IPS-20b (cell line): ENCODE measurements around the gene ITM2C.

Source experiments
- H3K27ac ChIP-seq: one replicate; pipeline ENCODE4 v1.5.1; 2013; ENCODE audit warnings: low read length
- H3K27me3 ChIP-seq: 2 replicates; pipeline ENCODE4 v1.6.1; 2013; ENCODE audit warnings: mild to moderate bottlenecking, low read length, inconsistent platforms; ENCODE audit not compliant: insufficient read depth
- H3K36me3 ChIP-seq: 2 replicates; pipeline ENCODE4 v1.6.1; 2013; ENCODE audit warnings: low read depth, mild to moderate bottlenecking, inconsistent platforms, low read length, moderate library complexity; ENCODE audit not compliant: insufficient read depth
- H3K4me1 ChIP-seq: 2 replicates; pipeline ENCODE4 v1.6.1; 2013; ENCODE audit warnings: mild to moderate bottlenecking, control low read depth, inconsistent platforms, low read length, moderate library complexity; ENCODE audit not compliant: insufficient read depth
- H3K4me3 ChIP-seq: 2 replicates; pipeline ENCODE4 v1.5.1; 2013; ENCODE audit warnings: mild to moderate bottlenecking, low read length, inconsistent platforms
- H3K9ac ChIP-seq: 2 replicates; pipeline ENCODE4 v1.6.1; 2013; ENCODE audit warnings: low read depth, mild to moderate bottlenecking, inconsistent platforms, low read length, moderate library complexity
- H3K9me3 ChIP-seq: 2 replicates; pipeline ENCODE4 v1.6.1; 2013; ENCODE audit warnings: mild to moderate bottlenecking, low read depth, low read length, inconsistent platforms; ENCODE audit not compliant: insufficient read depth

Gene ITM2C

DNA sequence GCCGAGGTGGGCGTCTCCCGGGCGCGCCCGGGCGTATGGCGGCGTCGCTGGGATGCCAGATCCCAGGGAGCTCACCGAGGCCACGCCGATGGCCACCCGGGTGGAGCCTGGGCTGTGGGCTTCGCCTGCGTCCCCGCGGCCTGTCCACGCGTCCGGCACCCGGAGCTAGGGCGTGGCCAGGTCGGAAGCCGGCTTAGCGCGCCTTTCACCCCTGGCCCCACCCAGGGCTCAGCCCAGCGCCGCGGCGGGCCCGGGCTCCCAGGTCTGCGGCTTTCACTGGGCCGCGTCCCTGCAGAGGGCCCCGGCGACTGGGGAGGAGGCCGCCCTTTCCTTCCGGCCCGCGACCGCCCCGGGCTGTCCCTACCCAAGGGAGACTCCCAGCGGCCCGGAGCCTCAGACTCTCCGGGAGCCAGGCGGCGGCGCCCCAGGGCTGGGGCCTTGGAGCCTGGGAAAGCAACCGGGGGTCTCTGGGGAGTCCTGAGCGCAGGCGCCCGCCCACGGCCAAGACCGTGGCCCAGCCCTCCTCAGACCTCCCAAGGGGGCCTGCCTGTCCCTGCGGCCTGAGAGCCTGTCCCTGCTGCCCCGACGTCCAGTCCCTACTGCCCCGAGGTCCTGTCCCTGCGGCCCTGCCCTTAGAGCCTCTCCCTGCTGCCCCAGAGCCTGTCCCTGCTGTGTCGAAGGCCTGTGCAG, 36.3 kb upstream of the ITM2C start:
- H3K4me1 ChIP-seq, result no peaks in the 10 kb centered on the region
- no peak overlapping the region for H3K4me3 ChIP-seq
- H3K27me3 ChIP-seq, result no peaks in the 10 kb centered on the region
- H3K27ac ChIP-seq, result no peak overlapping the region
- H3K9ac ChIP-seq, result no peak overlapping the region
- H3K36me3 ChIP-seq, result no peaks in the 10 kb centered on the region
- no peaks in the 10 kb centered on the region for H3K9me3 ChIP-seq

DNA sequence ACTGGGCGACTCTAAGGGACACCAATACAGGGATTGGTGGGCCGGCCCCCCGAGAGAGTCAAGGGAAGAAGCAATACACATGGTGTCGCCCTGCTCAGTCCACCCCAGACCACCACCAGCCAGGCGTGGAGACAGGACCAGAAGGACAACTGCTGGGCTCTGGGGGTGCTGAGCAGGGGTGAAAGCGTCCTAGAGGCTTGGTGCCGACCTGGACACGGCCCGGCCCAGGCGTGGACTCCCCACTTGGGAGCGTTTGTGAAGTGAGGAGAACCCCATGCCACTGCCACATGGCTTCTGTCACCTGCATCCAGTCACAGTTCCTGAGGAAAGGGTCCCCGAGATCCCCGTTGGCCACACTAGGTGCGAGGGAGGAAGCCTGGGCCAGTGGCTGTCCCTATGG, 35.4 kb upstream of the ITM2C start:
- no peak overlapping the region for H3K4me3 ChIP-seq
- no peaks in the 10 kb centered on the region for H3K4me1 ChIP-seq
- no peaks in the 10 kb centered on the region for H3K9me3 ChIP-seq
- no peak overlapping the region for H3K9ac ChIP-seq
- H3K27me3 ChIP-seq, result no peaks in the 10 kb centered on the region
- no peaks in the 10 kb centered on the region for H3K36me3 ChIP-seq
- H3K27ac ChIP-seq, result no peak overlapping the region

DNA sequence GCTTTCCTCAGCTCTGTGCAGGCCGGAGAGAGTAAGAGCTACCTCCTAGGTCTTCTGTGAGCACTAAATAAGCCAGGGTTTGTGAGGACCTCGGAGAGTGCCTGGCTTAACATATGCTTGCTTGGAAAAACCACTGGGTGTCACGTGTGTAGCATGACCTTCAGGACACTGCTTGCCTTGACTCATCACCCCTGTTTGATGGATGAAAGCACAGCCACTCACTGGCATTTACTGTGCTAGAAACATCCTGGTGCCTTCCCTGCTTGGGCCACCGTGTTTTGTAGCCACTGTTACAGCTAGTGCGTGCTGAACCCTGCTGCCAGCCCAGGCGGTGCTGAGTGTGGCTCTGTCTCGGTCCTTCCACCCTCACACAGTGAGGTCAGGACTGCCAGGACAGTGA, 34.8 kb upstream of the ITM2C start:
- Histone ChIP-seq H3K36me3 (no peaks in the 10 kb centered on the region), H3K27ac (no peak overlapping the region), H3K4me1 (no peaks in the 10 kb centered on the region), H3K9me3 (no peaks in the 10 kb centered on the region), H3K4me3 (no peak overlapping the region), H3K27me3 (no peaks in the 10 kb centered on the region), H3K9ac (no peak overlapping the region)

DNA sequence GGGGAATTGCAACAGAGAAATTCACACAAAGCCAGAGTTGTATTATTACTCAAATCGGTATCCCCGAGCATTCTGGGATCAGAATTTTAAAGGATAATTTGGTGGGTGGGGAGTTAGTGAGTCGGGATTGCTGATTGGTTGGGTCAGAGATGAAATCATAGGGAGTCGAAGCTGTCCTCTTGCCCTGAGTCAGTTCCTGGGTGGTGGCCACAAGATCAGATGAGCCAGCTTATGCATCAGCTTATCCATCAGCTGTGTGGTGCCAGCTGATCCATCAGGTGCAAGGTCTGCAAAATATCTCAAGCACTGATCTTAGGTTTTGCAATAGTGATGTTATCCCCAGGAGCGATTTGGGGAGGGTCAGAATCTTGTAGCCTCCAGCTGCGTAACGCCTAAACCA, 34.3 kb upstream of the ITM2C start:
- Histone ChIP-seq H3K9me3 (no peaks in the 10 kb centered on the region), H3K27ac (no peak overlapping the region), H3K4me3 (no peak overlapping the region), H3K27me3 (no peaks in the 10 kb centered on the region), H3K4me1 (no peaks in the 10 kb centered on the region), H3K36me3 (no peaks in the 10 kb centered on the region), H3K9ac (no peak overlapping the region)

DNA sequence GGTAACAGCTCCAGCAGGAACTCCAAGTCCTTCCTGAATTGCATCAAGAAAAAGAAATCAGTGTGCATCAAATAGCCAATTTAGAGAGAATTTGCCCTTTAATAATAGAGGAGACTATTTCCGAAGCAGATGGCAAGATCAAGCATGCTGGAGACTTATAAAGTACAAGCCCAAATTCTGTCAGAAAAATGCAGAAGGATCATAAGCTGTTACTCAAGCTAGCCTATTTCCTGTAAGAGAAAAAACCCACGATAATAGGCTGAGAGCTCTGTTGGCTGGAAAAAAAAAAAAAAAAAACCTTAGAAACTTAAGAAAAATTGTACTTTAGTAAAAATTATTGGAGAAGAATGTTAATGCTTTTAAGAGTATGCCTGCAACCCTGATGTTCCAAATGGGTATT, 24.4 kb upstream of the ITM2C start:
- no peak overlapping the region for H3K9ac ChIP-seq
- H3K27me3 ChIP-seq, result no peaks in the 10 kb centered on the region
- H3K4me3 ChIP-seq, result no peak overlapping the region
- no peaks in the 10 kb centered on the region for H3K36me3 ChIP-seq
- H3K9me3 ChIP-seq, result no peaks in the 10 kb centered on the region; the same call in 1 of the 2 replicates
- no peaks in the 10 kb centered on the region for H3K4me1 ChIP-seq
- H3K27ac ChIP-seq, result no peak overlapping the region

DNA sequence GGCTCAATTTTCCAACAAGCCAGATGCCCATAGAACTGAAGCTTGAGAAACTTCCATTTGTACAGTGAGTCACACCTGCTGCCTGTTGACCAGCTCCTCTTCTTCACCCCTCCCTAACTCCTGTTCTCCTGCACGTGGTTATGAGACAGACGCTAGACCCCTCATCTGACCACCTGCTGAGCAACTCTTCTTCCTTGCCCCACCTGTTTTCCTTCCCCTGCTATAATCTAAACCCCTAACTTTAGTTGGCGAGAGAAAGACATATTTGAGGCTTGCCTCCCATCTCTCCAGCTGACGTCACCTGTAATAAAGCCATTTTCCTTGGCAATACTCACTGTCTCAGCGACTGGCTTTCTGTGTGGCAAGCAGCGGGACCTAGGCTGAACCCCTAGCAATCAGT, 22.3 kb upstream of the ITM2C start:
- Histone ChIP-seq H3K27me3 (no peaks in the 10 kb centered on the region), H3K9ac (no peak overlapping the region), H3K36me3 (no peaks in the 10 kb centered on the region), H3K4me1 (no peaks in the 10 kb centered on the region), H3K4me3 (no peak overlapping the region), H3K9me3 (no peaks in the 10 kb centered on the region; the same call in 1 of the 2 replicates), H3K27ac (no peak overlapping the region)

DNA sequence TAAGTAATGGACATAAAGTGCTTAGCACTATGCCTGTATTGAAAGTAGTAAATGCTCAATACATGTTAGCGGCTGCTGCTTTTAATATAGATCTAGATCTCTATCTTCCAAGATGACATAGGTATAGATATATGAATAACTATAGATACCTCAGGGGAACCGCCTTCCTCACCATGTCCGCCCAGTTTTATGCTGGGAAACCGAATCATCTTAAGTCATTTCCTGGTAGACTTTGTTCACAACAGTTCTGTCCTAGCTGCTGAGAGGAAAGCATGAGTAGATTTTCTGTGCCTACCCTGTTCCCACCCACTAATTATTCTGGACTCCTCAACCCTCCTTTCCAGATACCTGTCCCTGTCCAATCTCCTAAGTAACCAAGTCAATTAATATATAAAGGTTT, 21.6 kb upstream of the ITM2C start:
- Histone ChIP-seq H3K4me1 (no peaks in the 10 kb centered on the region; the same call in 1 of the 2 replicates), H3K27me3 (no peaks in the 10 kb centered on the region), H3K9ac (no peak overlapping the region), H3K4me3 (no peak overlapping the region), H3K27ac (no peak overlapping the region), H3K9me3 (no peaks in the 10 kb centered on the region; the same call in 1 of the 2 replicates), H3K36me3 (no peaks in the 10 kb centered on the region)

DNA sequence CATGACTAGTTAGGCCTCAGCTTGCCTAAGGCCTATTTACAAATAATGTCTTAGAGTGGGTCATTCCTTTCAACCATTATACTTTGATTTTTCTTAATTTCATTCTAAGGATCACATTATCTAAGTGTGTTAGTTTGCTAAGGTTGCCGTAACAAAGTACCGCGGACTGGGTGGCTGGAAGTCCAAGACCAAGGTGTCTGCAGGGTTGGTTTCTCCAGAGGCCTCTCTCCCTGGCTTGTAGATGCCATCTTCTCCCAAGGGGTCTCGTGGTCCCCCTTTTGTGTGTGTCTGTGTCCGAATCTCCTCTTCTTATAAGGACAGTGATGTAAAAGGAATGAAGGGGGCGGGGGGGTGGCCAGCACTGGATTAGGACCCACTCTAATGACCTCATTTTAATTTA, 18.4 kb upstream of the ITM2C start:
- Histone ChIP-seq H3K36me3 (no peaks in the 10 kb centered on the region), H3K9ac (no peak overlapping the region), H3K4me1 (no peaks in the 10 kb centered on the region; the same call in 1 of the 2 replicates), H3K9me3 (no peaks in the 10 kb centered on the region), H3K27me3 (peaks cover 6% of the 10 kb centered on the region; the same call in 1 of the 2 replicates), H3K4me3 (no peak overlapping the region), H3K27ac (no peak overlapping the region)

DNA sequence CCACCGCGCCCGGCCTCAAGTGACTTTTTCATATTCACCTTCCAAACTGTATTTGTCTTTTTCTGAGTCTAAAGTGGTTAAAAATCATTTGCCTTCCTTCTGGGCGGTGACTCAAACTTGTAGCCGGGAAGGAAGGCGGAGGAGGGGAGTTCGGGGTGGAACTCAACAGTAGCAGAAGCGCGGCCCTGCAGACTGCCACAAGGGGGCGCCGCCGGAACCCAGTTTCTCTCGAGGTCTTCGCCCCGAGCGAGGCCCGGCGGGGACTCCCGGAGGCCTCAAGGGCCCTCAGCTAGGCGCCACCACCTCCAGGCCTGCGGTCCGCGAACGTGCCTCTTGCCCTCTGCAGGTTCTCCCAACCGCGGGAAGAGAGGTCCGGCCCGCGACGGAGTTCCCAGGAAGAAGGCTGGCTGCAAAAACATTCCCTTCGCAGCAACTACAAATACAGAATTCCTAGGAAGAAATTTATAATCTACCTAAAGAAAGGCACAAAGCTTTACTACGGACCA, 16.8 kb upstream of the ITM2C start:
- no peak overlapping the region for H3K9ac ChIP-seq

DNA sequence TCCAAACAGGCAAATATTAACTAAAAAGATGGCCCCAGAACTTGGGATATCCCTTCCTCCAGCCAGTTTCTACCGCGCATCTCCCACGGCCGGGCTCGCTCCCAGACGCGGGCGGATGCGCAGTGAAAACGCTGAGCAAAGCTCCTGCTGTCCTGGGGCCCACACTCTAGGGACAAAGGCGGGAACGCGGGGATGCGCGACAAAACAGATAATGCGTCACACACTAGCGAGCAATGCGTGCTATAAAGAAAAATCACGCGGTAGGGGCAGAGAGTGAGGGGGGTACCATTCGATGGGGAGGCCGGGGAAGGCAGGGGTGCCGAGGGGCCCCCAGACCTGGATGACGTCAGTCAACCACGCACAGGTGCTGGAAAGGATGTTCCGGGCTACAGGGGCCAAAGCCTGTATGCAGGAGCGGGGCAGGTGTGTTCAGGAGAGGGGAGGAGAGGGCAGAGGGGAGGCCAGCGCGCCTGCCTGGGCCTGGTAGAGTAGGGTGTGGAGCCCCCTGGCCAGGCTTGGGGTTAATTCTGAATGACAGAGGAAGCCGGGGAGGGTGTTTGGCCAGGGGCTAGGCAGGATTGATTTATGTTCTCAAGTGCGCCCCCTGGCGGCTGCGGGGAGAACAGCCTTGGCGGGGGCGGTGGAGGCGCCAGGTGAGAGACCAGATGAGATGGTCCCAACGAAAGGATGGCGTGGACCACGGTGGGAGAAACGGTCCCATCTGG, 14.9 kb upstream of the ITM2C start:
- H3K36me3 ChIP-seq, result no peaks in the 10 kb centered on the region
- no peak overlapping the region for H3K4me3 ChIP-seq
- no peaks in the 10 kb centered on the region; the same call in 1 of the 2 replicates for H3K4me1 ChIP-seq
- H3K27me3 ChIP-seq, result peaks cover 6% of the 10 kb centered on the region; the same call in 1 of the 2 replicates
- no peak overlapping the region for H3K9ac ChIP-seq
- H3K9me3 ChIP-seq, result no peaks in the 10 kb centered on the region
- H3K27ac ChIP-seq, result no peak overlapping the region

More for the DNA sequence above, 16.8 kb upstream of the ITM2C start:
- H3K9me3 ChIP-seq, result no peaks in the 10 kb centered on the region
- H3K4me3 ChIP-seq, result no peak overlapping the region
- H3K4me1 ChIP-seq, result no peaks in the 10 kb centered on the region; the same call in 1 of the 2 replicates
- H3K36me3 ChIP-seq, result no peaks in the 10 kb centered on the region
- H3K27me3 ChIP-seq, result peaks cover 6% of the 10 kb centered on the region; the same call in 1 of the 2 replicates
- H3K27ac ChIP-seq, result no peak overlapping the region

DNA sequence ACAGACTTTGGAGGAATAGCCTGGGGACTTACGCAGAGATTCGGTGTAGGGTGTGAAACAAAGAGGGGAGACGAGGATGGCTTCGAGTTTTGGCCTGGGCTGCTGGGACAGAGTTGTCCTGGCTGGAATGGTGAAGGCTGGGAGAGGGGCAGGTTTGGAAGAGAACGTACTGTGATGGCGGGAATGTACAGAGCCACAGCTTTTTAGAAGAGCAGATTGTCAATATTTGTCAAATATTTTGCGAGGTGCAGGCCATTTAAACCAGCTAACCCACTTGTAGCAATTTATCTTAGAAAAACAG, 14.4 kb upstream of the ITM2C start:
- no peak overlapping the region for H3K27ac ChIP-seq
- H3K4me3 ChIP-seq, result no peak overlapping the region
- H3K9me3 ChIP-seq, result no peaks in the 10 kb centered on the region
- H3K9ac ChIP-seq, result no peak overlapping the region
- no peaks in the 10 kb centered on the region for H3K36me3 ChIP-seq
- peaks cover 6% of the 10 kb centered on the region; the same call in 1 of the 2 replicates for H3K27me3 ChIP-seq
- no peaks in the 10 kb centered on the region; the same call in 1 of the 2 replicates for H3K4me1 ChIP-seq

DNA sequence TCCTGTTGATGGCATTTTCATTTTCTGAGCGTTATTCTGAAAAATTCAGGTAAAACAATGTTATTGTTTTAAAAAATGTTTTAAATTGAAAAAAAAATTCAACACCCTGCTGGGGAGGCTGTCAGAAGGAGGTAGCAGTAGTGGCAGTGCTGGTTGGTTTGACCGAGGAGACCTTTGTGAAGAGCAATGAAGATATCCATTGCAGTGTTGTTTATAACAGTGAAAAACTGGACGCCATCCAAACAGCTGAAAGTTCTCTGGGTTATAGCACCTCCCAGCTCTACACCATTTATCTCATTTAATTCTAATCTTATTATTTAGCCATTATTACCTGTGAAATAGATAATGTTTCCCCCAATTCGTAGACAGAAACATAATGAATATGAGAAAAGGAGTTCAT, 12.6 kb upstream of the ITM2C start:
- H3K9me3 ChIP-seq, result no peaks in the 10 kb centered on the region
- no peak overlapping the region for H3K9ac ChIP-seq
- no peak overlapping the region for H3K27ac ChIP-seq
- H3K27me3 ChIP-seq, result peaks cover 6% of the 10 kb centered on the region; the same call in 1 of the 2 replicates
- no peaks in the 10 kb centered on the region for H3K36me3 ChIP-seq
- no peak overlapping the region for H3K4me3 ChIP-seq
- no peaks in the 10 kb centered on the region; the same call in 1 of the 2 replicates for H3K4me1 ChIP-seq
